HG02759 (cell line): Measurements from ENCODE around the gene TRIM10.

Experiments used
- ATAC-seq: cut with Tn5 transposase; IDR thresholded peaks from one replicate; pipeline ENCODE4 v1.9.1; 2021; ENCODE audit warnings: mild to moderate bottlenecking, moderate library complexity; ENCODE audit not compliant: unreplicated experiment

TRIM10 gene, protein sequence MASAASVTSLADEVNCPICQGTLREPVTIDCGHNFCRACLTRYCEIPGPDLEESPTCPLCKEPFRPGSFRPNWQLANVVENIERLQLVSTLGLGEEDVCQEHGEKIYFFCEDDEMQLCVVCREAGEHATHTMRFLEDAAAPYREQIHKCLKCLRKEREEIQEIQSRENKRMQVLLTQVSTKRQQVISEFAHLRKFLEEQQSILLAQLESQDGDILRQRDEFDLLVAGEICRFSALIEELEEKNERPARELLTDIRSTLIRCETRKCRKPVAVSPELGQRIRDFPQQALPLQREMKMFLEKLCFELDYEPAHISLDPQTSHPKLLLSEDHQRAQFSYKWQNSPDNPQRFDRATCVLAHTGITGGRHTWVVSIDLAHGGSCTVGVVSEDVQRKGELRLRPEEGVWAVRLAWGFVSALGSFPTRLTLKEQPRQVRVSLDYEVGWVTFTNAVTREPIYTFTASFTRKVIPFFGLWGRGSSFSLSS

DNA sequence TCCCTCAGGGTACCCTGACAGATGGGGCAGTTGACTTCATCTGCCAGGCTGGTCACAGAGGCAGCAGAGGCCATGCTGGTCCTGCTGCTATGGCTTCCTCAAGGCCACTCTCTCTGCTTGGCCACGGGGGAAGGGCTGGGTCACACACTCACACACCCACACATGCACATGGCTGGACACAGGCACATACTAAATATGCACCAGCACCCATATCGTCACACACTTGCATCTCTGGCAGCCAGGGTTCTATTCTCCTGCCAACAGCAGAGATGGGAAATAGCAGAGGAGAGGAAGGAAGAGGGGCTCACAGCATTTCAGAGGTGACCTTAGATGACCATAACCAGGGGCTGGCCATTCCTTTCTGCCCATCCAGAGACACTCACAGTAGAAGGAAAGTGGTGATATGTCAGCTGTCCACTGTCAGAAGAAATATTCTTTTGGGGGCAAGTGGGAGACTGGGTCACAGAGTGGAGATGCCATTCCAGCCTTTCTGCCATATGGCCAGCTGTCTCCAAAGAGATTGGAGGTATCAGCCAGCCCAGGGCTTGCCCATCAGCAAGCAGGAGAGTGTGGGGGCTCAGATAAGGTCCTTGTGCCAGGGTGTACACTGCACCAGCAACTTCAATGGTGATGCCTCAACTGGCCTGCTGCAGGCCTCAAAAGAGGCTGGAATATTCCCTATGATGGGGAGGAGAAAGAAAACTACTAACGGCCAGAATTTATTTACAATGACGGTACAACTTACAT is at the start of gene TRIM10:
TRIM10 (minus strand) TSS at position 427 of the 747 bp plus-strand sequence; CDS start at position 74, 353 bp downstream.
- ATAC-seq, result no peak

DNA sequence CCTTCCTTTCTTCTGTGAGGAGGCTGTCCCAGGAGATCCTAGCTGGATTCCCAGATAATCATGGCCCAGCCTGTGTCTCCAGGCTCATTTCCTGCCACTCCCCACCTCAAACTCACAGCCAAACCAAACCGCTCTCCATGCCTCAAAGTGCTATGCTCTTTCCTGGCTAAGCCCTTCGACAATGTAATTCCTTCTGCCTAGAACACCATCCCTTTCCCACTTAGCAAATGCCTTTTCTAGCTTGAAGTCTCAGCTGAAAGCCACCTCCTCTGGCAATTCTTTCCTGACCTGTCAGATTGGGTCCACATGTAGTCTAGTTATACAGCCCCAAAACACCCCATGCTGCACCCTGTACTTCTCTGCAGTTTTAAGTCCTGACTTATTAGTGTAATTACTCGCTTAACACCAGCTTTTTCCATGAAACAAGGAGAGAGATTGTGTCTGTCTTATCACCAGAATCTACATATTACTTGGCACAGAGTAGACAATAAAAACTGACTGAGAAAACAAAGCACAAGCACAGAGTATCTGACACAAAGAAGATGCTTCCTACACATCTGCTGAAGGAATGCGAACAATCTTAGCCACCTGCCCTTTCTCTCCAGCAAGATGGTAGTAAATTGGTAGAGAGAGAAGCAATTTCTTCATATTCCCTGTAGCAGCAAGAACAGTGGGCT is 46.7 kb upstream of the TRIM10 start:
- no peak for ATAC-seq

DNA sequence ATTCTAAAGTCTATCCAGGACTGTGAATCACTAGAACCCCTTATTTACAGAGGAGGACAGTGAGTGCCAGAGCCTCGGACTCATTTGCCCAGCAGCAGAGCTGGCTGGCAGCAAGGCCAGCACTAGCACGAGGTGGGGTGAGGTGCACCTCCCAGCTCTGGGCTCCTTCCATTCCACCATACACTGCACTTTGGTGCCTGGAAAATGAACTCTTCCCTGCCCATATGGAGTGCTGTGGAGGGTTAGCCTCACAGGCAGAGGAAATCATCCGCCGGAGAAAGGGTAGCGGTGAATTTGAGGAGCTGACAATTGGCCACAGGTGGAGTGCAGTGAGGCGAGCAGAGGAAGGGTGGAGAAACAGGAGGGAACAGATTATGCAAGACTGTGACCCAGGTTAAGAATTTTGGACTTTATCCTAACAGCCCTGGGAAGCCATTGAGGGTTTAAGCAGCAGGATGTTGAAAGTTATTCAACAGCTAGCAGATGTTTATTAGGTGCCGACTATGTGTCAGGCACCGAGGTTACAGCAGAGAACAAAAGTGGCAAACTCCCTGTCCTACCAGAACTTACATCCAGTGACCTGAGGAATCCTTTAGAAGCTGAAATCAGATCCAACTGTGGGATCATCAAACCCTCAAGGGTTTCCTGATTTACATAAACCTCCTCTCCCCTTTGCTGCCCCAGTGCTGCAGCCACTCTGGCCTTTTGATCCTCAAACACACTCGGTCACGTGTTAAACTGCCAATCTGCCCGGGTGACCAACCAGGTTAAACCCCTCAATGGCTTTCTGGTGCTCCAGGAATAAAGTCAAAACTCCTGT is 46.0 kb upstream of the TRIM10 start:
- ATAC-seq, result no peak

DNA sequence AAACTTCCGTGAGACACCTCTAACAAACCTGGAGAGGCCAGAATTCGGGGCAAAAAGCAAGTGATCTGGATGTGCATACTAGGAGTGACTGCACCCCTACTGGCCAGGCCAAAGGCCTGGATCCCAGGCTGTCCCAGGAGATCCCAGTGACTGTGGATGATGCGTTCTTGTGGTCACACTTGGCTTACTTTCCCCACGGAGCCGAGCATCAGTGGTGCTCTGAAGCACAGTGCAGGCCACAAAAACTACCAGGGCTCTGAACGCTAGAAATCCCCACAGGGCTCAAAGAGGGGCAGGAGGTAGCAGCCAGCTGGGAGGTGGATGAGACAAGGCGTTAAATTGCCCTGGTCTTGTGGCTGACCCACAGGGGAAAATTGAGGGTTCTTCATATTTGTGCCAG is 45.1 kb upstream of the TRIM10 start:
- ATAC-seq, result no peak

DNA sequence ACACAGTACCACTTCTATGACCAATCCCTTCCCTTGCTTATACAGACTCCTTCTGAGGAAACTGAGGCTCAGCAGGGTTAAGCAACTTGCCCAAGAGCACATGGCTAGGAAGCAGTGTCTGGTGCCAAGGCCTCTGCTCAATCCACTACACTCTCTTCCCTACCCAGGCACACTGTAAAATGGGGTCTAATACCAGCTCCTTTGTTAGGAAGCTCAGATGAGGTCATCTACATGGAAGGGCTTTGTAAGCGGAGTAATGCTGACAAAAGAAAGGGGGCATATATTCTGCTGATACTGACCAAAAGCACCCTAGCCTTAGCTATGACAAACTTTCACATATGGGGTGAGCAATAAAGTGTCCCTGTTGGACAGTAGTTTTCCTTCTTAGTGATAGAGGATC is 43.1 kb upstream of the TRIM10 start:
- no peak for ATAC-seq

- ATAC-seq, result no peak
Observed at GRCh38 chr6:30202366-30202765, 41.4 kb upstream of the TRIM10 start.

DNA sequence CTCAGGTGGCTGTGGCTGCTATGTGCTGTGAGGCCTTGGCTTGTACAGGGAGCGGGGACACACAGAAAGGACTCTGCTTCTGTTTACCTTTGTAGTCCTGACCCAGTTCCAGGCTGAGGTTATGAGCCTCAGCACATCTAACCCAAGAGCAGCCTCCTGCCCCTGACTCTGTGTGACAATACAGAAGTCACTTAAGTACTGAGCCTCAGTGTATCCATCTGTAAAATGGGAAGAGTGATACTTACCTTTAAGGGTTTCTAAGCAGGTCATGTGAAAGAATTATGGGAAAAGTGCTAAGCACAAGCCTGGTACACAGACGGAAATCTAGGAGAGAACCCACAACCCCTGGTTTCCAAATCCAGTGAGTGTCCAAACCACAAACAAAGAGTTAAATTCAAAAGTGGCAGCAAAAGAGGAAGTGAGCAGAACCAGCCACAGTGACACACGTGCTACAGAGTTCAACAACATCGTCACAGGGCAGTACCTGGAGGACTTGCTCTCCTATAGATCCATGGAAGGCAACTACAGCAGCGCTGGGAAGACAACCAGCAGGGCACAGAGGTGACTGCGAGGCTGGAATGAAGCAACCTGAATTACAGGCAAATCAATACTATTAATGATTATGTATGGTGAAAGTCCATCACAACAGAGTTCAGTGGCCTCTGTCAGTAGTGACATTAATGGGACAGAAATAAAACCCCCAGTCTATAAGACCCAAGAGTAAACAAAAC is 39.7 kb upstream of the TRIM10 start:
- ATAC-seq, result peak; percentile 56

- ATAC-seq, result no peak
Observed at GRCh38 chr6:30198166-30199084, 37.4 kb upstream of the TRIM10 start.

DNA sequence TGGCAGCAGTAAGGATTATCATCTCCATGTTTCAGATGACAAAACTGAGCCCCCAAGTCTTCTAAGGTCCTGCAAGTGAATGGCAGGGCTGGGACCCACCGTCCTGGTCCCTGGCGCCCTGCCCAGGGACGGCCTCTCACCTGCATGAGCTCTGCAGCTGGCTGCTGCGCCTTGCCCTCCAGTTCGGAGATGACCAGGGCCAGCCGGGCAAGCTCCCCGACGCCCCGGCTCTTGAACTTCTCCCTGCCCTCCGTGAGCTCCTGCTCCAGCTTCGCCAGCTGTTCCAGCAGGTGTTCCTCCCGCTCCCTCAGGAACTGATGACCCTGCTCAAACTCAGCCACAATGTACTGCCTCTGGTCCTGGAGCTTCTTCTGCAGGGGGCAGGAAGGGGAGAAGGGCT is 35.4 kb upstream of the TRIM10 start:
- no peak for ATAC-seq

DNA sequence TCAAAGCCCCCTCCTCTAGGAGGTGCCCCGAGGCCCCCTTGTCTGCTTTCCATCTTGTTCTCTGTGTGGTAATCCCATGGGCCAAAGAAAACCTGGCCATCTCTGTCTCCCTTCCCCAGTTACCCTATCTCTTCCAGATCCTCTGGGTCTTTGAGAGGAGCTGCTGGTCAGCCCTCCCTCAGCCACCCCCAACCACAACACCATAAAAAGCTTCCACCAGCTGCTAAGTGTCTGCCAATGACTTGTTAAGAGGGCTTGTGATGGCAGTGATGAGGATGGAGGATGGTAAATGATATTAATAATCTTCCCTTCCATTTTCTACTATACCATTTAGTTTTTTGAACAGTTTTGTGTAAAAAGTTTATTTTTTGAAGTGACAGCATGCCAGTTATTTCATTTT is 34.9 kb upstream of the TRIM10 start:
- no peak for ATAC-seq

- no peak for ATAC-seq
Observed at GRCh38 chr6:30194797-30195690, 34.0 kb upstream of the TRIM10 start.

DNA sequence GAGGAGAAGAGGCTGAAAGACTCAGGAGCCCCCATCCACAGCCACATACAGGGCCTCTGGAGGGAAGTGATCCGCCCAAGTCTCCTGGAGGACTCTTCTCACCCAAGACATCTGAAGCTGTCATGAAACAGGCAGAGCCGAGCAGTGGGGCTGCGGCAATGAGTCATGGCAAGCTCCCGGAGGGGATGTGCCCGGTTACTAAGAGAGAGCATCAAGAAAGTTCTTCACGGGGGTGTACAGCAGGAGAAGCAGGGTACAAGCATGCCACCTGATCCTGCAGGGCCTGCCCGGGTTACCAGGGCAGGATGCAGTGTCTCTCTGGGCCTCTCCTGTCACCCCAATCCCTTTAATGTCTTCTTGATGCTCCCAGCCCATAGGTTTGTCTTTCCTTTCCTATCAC is 31.1 kb upstream of the TRIM10 start:
- ATAC-seq, result no peak

DNA sequence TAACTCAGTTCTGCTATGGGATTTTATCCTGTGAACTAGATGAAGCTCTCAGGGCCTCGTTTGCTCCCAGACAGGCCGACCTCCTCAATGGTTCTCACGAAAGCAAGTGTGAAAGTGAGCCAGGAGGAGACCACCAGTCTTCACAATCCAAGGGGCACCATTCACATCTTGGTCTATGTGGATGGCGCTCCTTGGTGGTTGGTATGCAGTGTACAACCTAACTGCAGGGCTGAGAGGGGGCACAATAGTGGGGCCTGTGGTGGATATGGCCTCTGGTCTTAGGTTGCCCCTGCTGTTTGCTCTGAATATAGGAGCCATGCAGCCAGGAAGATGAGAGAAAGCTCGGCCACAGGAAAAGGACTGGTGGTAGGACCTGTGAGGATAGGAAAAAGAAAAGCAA is 27.5 kb upstream of the TRIM10 start:
- ATAC-seq, result no peak

DNA sequence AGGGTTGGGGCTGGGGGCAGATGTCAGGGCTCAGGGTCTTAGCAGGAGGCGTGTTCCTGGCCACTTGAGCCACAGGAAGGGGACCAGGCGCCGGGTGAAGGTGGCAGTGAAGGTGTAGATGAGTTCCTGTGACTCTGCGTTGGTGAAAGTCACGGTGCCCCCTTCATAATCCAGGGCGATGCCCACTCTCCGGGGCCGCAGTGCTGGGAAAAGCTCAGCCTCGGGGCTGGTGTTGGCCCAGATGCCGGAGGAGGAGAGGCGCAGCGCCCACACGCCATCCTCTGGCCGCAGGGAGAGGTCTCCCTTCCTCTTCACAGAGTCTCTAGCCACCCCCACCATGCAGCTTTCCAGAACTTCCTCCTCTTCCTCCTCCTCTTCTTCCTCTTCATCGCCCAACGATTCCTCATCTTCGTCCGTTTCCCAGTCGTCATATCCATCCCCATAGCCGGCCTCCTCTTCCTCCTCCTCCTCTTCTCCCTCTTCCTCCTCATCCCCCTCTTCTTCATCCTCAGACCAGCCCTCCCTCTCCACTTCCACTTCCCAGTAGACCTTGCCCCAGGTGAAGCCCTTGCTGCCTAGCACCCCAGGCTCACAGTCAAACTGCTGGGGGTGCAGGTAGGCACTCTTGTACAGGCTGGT is 25.0 kb upstream of the TRIM10 start:
- ATAC-seq, result no peak

DNA sequence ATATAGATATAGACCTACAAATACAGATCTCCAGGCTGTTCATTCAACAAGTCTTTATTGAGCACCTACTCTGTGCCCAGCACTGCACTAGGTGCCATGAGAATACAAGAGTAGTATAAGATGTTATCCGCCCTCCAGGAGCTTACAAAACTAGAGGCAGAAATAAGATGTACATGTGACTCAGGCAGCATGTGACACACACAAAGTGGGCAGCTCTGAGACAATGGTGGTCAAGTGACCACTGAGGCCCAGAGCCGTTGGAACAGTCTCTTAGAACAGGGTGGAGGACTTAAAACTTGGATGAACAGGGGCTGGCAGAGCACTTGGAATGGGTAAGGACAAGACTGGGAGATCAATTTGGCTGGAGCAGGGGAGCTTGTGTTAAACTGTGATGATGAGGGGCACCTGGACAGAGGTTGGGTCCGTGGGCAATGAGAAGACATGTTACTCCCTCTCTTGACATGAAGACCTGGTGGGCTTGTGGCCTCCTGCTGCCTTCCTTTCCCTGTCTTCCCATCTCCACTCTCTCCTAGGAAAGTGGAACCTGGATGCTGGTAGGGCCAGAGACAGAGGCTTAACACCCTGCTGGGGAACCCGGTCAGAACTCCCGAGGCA is 23.5 kb upstream of the TRIM10 start:
- ATAC-seq, result no peak

GRCh38 chr6:30180145-30180544 is 19.1 kb upstream of the TRIM10 start:
- no peak for ATAC-seq

GRCh38 chr6:30178837-30179236 is 17.8 kb upstream of the TRIM10 start:
- ATAC-seq, result no peak
